CD4-positive, alpha-beta memory T cell (primary cell): ENCODE results near the gene TCERG1L. TPM values are rescaled to one million over a fixed set of nuclear protein-coding genes. Genes with fewer than 3 reads are reported as not detected.

Experiments used
- CTCF ChIA-PET: fragments of 350-600 bp; sonication (Branson Sonifier 250); formaldehyde crosslinking; loops from one replicate; lab custom pipeline; 2021; ENCODE audit warnings: inconsistent platforms; ENCODE audit not compliant: partially characterized antibody; lab: Charles Lee
- POLR2A ChIA-PET: fragments of 350-600 bp; sonication (Branson Sonifier 250); formaldehyde crosslinking; loops from one replicate; lab custom pipeline; 2021; ENCODE audit not compliant: partially characterized antibody; lab: Charles Lee
- DNase-seq, 5 donors: peaks; one replicate each; pipeline versions ENCODE4 v3.0.0 to v3.0.0-alpha.2; 2020 to 2022; ENCODE audit warnings: mixed read lengths in 1 of 5
- H3K27ac ChIP-seq: one replicate; pipeline ENCODE4 v1.7.0; 2013; ENCODE audit warnings: low read depth, low read length
- H3K27me3 ChIP-seq: 2 replicates; pipeline ENCODE4 v1.7.0; 2013; ENCODE audit warnings: mild to moderate bottlenecking, low read length, moderate library complexity; ENCODE audit not compliant: insufficient read depth
- H3K36me3 ChIP-seq: 2 replicates; pipeline ENCODE4 v1.7.0; 2013; ENCODE audit warnings: mild to moderate bottlenecking, low read length, moderate library complexity; ENCODE audit not compliant: insufficient read depth
- H3K4me1 ChIP-seq: 2 replicates; pipeline ENCODE4 v1.7.0; 2013; ENCODE audit warnings: mild to moderate bottlenecking, low read length, moderate library complexity; ENCODE audit not compliant: insufficient read depth
- H3K4me3 ChIP-seq, 2 donors: one replicate each; pipeline ENCODE4 v1.7.0; 2013; ENCODE audit warnings: low read length in 2 of 2, mild to moderate bottlenecking in 1 of 2
- H3K9me3 ChIP-seq, 2 donors: one replicate each; pipeline ENCODE4 v1.7.0; 2013; ENCODE audit warnings: low read length in 2 of 2, control low read depth in 1 of 2; ENCODE audit not compliant: control insufficient read depth in 1 of 2
- H3K27ac Mint-ChIP-seq, 7 donors: one replicate each; pipeline ENCODE4 v1.8.0; 2020 to 2021; ENCODE audit warnings: mixed read lengths in 7 of 7, mild to moderate bottlenecking in 6 of 7, inconsistent platforms in 3 of 7, moderate library complexity in 3 of 7
- H3K27me3 Mint-ChIP-seq, 2 donors: one replicate each; pipeline ENCODE4 v1.8.0; 2020 to 2021; ENCODE audit warnings: mixed read lengths in 2 of 2
- H3K36me3 Mint-ChIP-seq, 2 donors: one replicate each; pipeline ENCODE4 v1.8.0; 2020 to 2021; ENCODE audit warnings: mixed read lengths in 2 of 2, inconsistent platforms in 1 of 2, mild to moderate bottlenecking in 1 of 2
- H3K4me1 Mint-ChIP-seq, 4 donors: one replicate each; pipeline ENCODE4 v1.8.0; 2020 to 2021; ENCODE audit warnings: mixed read lengths in 4 of 4, mild to moderate bottlenecking in 1 of 4
- H3K4me3 Mint-ChIP-seq, 8 donors: one replicate each; pipeline ENCODE4 v1.8.0; 2020 to 2021; ENCODE audit warnings: mixed read lengths in 8 of 8, mild to moderate bottlenecking in 7 of 8, moderate library complexity in 6 of 8, inconsistent platforms in 3 of 8
- H3K9me3 Mint-ChIP-seq, 8 donors: one replicate each; pipeline ENCODE4 v1.8.0; 2020 to 2021; ENCODE audit warnings: mixed read lengths in 8 of 8, mild to moderate bottlenecking in 5 of 8, inconsistent platforms in 3 of 8, moderate library complexity in 1 of 8
- intact Hi-C: fragments of 100-400 bp; cut with micrococcal nuclease; formaldehyde crosslinking; loops from one replicate; pipeline ENCODE4 v1.15.1; 2023
- polyA plus RNA-seq, 2 donors: library from polyadenylated mRNA; unstranded; fragments of 300-500 nt; fragmentation: Illumina TruSeq; gene quantifications; one replicate each; pipeline ENCODE4 v1.2.3, GENCODE V29; 2021
- total RNA-seq, 2 experiments: library from RNA; stranded (reverse); gene quantifications; one replicate each; pipeline ENCODE4 v1.2.3, GENCODE V29; 2021

The TCERG1L gene
- total and polyA plus RNA-seq, 4 experiments from 2014 or later, result not detected

- Histone ChIP-seq H3K4me3 (no peak overlapping the region), H3K9me3 (no peaks in the 10 kb centered on the region), H3K36me3 (no peaks in the 10 kb centered on the region), H3K27me3 (no peaks in the 10 kb centered on the region), H3K4me1 (no peaks in the 10 kb centered on the region), H3K27ac (no peak overlapping the region)
- intact Hi-C loops, result no loop called here
- Mint-ChIP-seq H3K27me3 (peaks cover 0 to 2% of the 10 kb centered on the region in 2 donors), H3K36me3 (peaks cover 0 to 3% of the 10 kb centered on the region in 2 donors), H3K27ac (no peak overlapping the region), H3K4me1 (no peaks in the 10 kb centered on the region), H3K9me3 (peaks cover 0 to 6% (median under 1%) of the 10 kb centered on the region in 8 donors), H3K4me3 (no peak overlapping the region)
- ChIA-PET CTCF (no interaction called here), POLR2A (no interaction called here)
- no peak for DNase-seq
Observed at GRCh38 chr10:131089150-131089549, 222.4 kb downstream of the TCERG1L start.

DNA sequence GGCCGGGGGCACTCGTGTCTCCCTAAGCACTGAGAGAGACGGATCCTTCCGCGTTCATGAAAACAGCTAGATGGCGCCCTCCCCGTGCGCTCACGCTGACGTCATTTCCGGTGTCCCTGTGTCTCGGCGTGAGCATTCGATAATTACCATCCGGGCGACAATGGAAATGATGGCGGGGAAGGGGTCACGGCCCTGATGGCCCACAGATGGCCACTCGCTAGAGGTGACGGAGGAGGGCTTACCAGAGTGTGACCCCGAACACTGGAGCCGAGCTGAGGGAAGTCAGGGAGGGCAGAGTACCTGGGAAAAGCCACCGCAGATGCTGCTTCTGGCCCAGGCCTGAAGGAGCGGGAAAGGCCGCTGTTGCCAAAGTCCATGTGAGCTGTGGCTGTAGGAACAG lies 222.9 kb downstream of the TCERG1L start:
- no peak overlapping the region for H3K4me3 Mint-ChIP-seq

DNA sequence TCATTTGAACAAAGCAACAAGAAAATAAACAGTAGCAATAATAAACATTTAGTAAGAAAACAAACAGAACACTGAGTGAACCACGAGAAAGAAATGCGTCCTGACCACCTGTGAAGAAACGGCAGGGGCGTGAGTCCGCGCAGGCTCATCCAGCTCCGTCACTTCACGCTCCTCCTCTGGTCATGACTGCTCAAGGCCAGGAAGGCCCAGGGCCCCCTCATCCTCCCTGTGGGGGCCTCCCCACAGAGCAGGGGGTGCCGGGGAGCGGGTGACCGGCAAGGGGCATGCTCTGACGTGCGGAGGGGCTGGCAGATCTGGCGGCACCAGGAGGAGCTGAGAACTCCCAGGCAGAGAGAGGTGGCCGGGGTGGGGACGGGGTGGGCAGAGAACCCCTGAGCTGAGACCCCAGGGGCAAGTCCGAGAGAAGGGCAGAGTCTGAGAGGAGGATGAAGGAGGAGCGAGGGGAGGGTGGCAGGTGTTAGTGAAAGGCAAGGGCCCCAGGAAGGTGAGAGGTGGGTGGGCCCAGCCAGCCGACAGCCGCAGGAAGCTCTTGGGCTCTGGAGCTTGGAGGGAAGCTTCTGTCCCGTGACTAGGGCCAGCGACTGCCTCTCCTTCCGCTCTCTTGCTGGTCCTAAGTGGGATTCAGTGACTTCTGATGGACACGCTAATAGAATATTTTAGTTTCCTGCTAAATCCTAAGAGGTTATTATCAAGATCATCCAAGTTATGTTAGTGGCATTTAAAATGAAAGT lies 223.9 kb downstream of the TCERG1L start:
- H3K27ac ChIP-seq, result no peak overlapping the region
- no peaks in the 10 kb centered on the region for H3K9me3 ChIP-seq
- H3K36me3 ChIP-seq, result no peaks in the 10 kb centered on the region
- intact Hi-C loops, result no loop called here
- Mint-ChIP-seq H3K27ac (no peak overlapping the region), H3K4me1 (no peaks in the 10 kb centered on the region), H3K36me3 (peaks cover 0 to 3% of the 10 kb centered on the region in 2 donors), H3K4me3 (no peak overlapping the region), H3K9me3 (peaks cover 0 to 8% (median under 1%) of the 10 kb centered on the region in 8 donors), H3K27me3 (peaks cover 0 to 4% of the 10 kb centered on the region in 2 donors)
- no peaks in the 10 kb centered on the region for H3K4me1 ChIP-seq
- no peaks in the 10 kb centered on the region for H3K27me3 ChIP-seq
- CTCF ChIA-PET, result no interaction called here
- DNase-seq, result no peak
- POLR2A ChIA-PET, result no interaction called here
- H3K4me3 ChIP-seq, result no peak overlapping the region

More for the DNA sequence above, 222.9 kb downstream of the TCERG1L start:
- Mint-ChIP-seq H3K4me1 (no peaks in the 10 kb centered on the region), H3K27me3 (peaks cover 0 to 3% of the 10 kb centered on the region in 2 donors), H3K9me3 (peaks cover 0 to 6% (median under 1%) of the 10 kb centered on the region in 8 donors), H3K36me3 (peaks cover 0 to 3% of the 10 kb centered on the region in 2 donors), H3K27ac (no peak overlapping the region)
- intact Hi-C loops, result no loop called here
- POLR2A ChIA-PET, result no interaction called here
- Histone ChIP-seq H3K9me3 (no peaks in the 10 kb centered on the region), H3K4me1 (no peaks in the 10 kb centered on the region), H3K27ac (no peak overlapping the region), H3K4me3 (no peak overlapping the region), H3K27me3 (no peaks in the 10 kb centered on the region), H3K36me3 (no peaks in the 10 kb centered on the region)
- CTCF ChIA-PET, result no interaction called here
- no peak for DNase-seq

DNA sequence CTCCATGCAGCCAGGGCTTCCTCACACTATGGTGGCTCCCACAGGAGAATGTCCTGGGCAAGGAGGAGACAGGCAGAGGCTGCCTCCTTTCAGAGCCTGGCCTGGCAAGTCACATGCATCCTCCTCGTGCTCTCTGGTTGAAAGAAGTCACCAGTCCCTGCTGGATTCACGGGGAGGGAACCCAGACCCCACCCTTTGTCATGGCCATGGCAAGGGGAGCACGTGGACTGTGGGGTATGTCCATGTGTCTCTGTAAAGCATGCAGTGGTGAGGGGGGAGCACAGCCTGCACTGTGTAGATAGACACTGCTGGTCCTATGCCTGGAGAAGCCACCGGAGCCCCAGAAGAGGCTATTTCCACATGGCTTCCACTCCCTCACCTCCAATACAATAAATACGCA lies 225.0 kb downstream of the TCERG1L start:
- Mint-ChIP-seq H3K9me3 (peaks cover 0 to 8% (median under 1%) of the 10 kb centered on the region in 8 donors), H3K4me1 (no peaks in the 10 kb centered on the region), H3K27me3 (peaks cover 0 to 4% of the 10 kb centered on the region in 2 donors), H3K4me3 (no peak overlapping the region), H3K27ac (no peak overlapping the region), H3K36me3 (peaks cover 0 to 3% of the 10 kb centered on the region in 2 donors)
- POLR2A ChIA-PET, result no interaction called here
- CTCF ChIA-PET, result no interaction called here
- Histone ChIP-seq H3K27ac (no peak overlapping the region), H3K4me3 (no peak overlapping the region), H3K36me3 (no peaks in the 10 kb centered on the region), H3K4me1 (no peaks in the 10 kb centered on the region), H3K9me3 (no peaks in the 10 kb centered on the region), H3K27me3 (no peaks in the 10 kb centered on the region)
- DNase-seq, result no peak
- intact Hi-C loops, result no loop called here

DNA sequence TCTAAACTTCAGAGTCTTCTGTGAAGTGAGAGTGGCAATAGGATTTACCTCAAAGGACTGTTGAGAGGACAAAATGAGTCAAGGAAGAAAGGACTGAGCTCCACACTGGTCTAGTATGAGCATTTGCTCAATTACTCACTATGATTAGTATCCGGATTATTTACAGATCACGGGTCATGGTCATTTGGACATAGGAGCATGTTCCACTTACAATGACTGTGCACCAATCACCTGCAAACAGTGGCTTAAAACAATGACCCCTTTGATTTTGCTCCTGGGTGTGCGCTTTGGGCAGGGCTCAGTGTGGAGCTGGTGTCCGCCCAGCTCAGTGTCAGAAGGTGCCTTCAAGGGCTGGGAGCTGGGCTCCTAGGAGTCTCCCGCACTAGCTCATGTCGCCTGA lies 225.4 kb downstream of the TCERG1L start:
- H3K27ac ChIP-seq, result no peak overlapping the region
- H3K4me3 ChIP-seq, result no peak overlapping the region
- H3K4me1 ChIP-seq, result no peaks in the 10 kb centered on the region
- ChIA-PET CTCF (no interaction called here), POLR2A (no interaction called here)
- no peak for DNase-seq
- Mint-ChIP-seq H3K36me3 (peaks cover 0 to 3% of the 10 kb centered on the region in 2 donors), H3K9me3 (peaks cover 0 to 8% (median under 1%) of the 10 kb centered on the region in 8 donors), H3K4me1 (no peaks in the 10 kb centered on the region), H3K4me3 (no peak overlapping the region), H3K27me3 (peaks cover 0 to 4% of the 10 kb centered on the region in 2 donors), H3K27ac (no peak overlapping the region)
- no peaks in the 10 kb centered on the region for H3K36me3 ChIP-seq
- H3K27me3 ChIP-seq, result no peaks in the 10 kb centered on the region
- no peaks in the 10 kb centered on the region for H3K9me3 ChIP-seq
- intact Hi-C loops, result no loop called here

DNA sequence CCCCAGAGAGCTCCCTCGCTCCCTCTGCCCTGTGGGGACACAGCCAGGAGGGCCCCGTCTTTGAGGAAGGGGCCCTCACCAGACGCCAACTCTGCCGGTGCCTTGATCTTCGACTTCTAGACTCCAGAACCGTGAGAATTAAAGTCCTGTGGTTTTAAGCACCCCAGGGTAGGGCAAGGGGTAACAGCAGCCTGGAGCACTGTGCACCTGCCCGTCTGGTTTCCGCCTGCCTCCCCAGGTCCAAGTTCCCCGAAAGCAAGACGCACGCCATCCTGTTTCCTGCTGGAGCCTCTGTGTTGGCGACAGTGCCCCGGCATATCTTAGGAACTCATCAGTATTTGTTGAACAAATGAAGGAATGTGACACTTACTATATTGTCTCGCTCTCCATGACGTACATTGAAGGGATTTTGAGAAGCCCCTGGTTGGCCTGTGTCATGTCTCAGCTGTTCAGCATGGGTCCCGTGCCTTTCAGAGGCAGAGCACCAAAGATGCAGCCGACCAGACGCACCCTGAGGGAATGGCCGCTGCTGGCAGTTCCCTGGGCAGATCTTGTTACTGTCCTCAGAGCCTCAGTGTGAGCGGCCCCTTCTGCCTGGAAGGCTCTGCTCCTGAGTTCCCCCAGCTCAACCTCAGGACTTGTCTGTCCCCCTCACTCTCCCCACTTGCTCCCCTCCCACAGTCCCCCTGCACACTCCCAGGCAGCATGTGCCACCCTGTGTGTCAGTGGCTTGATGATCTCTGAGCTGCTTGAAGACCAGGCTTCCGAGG lies 226.2 kb downstream of the TCERG1L start:
- Histone ChIP-seq H3K27me3 (no peaks in the 10 kb centered on the region), H3K4me1 (no peaks in the 10 kb centered on the region), H3K36me3 (no peaks in the 10 kb centered on the region), H3K4me3 (no peak overlapping the region), H3K27ac (no peak overlapping the region), H3K9me3 (no peaks in the 10 kb centered on the region)
- ChIA-PET CTCF (no interaction called here), POLR2A (no interaction called here)
- peak overlapping the region in 1 of 7 donors; percentile 79 for H3K27ac Mint-ChIP-seq
- no peaks in the 10 kb centered on the region for H3K4me1 Mint-ChIP-seq
- DNase-seq, result no peak
- H3K36me3 Mint-ChIP-seq, result peaks cover 0 to 3% of the 10 kb centered on the region in 2 donors
- intact Hi-C loops, result no loop called here
- H3K27me3 Mint-ChIP-seq, result peaks cover 0 to 4% of the 10 kb centered on the region in 2 donors
- H3K9me3 Mint-ChIP-seq, result peaks cover 0 to 8% (median under 1%) of the 10 kb centered on the region in 8 donors
- no peak overlapping the region for H3K4me3 Mint-ChIP-seq

DNA sequence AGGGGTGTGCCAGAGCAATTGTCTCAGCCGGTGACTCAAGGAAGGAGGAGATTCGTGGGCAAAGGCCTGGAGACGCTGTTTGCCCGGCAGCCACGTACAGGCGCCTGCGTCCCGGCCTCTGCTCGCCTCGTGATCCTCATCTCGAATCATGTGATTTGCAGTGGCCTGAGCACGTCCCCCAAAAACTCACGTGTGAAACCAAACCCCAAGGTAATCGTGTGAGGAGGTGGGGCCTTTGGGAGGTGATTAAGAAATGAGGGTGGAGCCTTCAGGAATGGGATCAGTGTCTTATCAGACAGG lies 226.8 kb downstream of the TCERG1L start:
- Histone ChIP-seq H3K4me1 (no peaks in the 10 kb centered on the region), H3K4me3 (no peak overlapping the region), H3K27me3 (no peaks in the 10 kb centered on the region), H3K27ac (no peak overlapping the region), H3K9me3 (no peaks in the 10 kb centered on the region), H3K36me3 (no peaks in the 10 kb centered on the region)
- Mint-ChIP-seq H3K27ac (no peak overlapping the region), H3K4me1 (no peaks in the 10 kb centered on the region), H3K27me3 (peaks cover 0 to 4% of the 10 kb centered on the region in 2 donors), H3K36me3 (peaks cover 0 to 3% of the 10 kb centered on the region in 2 donors), H3K4me3 (no peak overlapping the region), H3K9me3 (peaks cover 0 to 8% (median under 1%) of the 10 kb centered on the region in 8 donors)
- intact Hi-C loops, result no loop called here
- ChIA-PET POLR2A (no interaction called here), CTCF (no interaction called here)
- no peak for DNase-seq
